ENCODE data around the gene CERS2. TPM values are rescaled to one million over a fixed set of nuclear protein-coding genes. Genes with fewer than 3 reads are reported as not detected.
A peak's percentile ranks its signal among the peaks of the same experiment; 100 is the strongest.

The CERS2 gene
- total RNA-seq, 2 experiments from 2014 or later, result 129 to 132 TPM

DNA sequence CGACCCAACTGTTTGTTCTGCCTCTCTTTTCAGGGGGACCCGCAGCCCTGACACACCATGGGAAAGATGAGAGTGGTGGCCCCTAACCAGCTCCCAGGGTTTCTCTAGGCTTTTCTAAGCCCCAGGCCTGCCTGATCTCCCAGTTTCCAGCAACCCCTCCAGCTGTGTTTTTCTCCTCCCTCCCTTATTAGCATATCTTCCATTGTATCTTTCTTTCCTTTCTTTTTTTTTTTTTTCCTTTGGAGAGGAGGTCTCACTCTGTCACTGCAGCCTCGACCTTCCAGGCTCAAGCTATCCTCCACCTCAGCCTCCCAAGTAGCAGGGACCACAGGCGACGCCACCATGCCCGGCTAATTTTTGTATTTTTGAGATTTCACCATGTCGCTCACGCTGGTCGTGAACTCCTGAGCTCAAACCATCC lies 1.8 kb upstream of the CERS2 start:
- no peak for ATAC-seq
- POLR2A ChIA-PET, result interaction anchor here (0.6 to 1.9 kb wide), 6 partner anchors 8 to 399 kb away, joined by 3 to 10 read pairs (median 3); partner anchors contain the start of gene MINDY1
- no peak for TF ChIP-seq CTCF (IDR thresholded peaks at IDR 0.05)
- CTCF ChIA-PET, result interaction anchor here (0.9 to 8.4 kb wide), 7 partner anchors 8 to 416 kb away, joined by 3 to 103 read pairs (median 3); no protein-coding TSS in a partner anchor
- no peak for DNase-seq
- peaks cover 53% of the 10 kb centered on the region for H3K4me1 Mint-ChIP-seq (ENCODE audit: low read depth)
- H3K36me3 Mint-ChIP-seq (ENCODE audit: low read depth), result peaks cover 22% of the 10 kb centered on the region
- H3K4me3 Mint-ChIP-seq, result peak overlapping the region; percentile 79
- no peaks in the 10 kb centered on the region for H3K9me3 Mint-ChIP-seq
- peak overlapping the region; percentile 91 for H3K27ac Mint-ChIP-seq
- H3K27me3 Mint-ChIP-seq, result no peaks in the 10 kb centered on the region
- intact Hi-C loops (cut with micrococcal nuclease), result no loop called here

DNA sequence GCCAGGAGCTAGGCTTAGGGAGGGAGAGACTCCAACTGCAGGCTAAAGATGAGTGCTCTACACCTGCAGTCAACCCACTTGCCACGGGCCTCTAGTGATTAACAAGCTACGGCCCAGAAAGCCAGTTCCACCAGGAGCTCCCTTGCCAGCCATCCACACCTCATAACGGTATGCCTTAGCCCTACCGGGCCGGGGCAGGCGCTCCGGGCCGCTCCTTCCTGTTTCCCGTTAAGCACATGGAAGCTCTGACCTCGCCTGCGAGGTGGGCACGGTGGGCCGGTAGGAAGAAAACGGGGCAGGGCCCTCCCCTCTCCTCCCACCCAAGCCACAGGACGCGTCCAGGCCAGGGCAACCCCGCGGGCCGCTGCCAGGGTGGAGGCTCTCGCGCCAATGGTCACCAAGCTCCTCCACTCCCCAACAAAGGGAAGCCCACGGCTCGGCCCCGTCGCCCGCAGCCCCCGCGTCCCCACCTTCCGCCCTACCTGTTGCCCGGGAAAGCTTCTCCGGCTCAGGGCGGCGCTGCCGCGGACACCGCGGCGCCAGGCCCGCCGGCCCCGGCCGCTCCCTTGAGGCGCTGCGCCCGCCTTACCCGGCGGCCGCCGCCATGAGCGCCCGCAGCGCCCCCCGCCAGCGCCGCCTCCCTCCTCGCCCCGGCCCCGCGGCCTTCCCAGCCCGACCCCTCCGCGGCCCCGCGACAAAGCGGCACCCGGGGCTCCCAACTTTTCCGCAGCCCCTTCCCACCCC lies 627 bp downstream of the CERS2 start:
- Mint-ChIP-seq H3K27ac (peak overlapping the region; percentile 90), H3K36me3 (ENCODE audit: low read depth) (peaks cover 22% of the 10 kb centered on the region), H3K4me3 (peak overlapping the region; percentile 91), H3K4me1 (ENCODE audit: low read depth) (peaks cover 60% of the 10 kb centered on the region), H3K9me3 (no peaks in the 10 kb centered on the region), H3K27me3 (no peaks in the 10 kb centered on the region)
- intact Hi-C loops (cut with micrococcal nuclease), result loop anchor here (5.0 kb wide), 1 partner anchor 47 kb away; the partner anchor contains the start of gene SETDB1
- ATAC-seq, result peak; percentile 20
- TF ChIP-seq CTCF (IDR thresholded peaks at IDR 0.05), result no peak
- DNase-seq, result peak; percentile 59
- ChIA-PET CTCF (interaction anchor here (0.9 to 1.3 kb wide), 6 partner anchors 12 to 52 kb away, joined by 3 to 9 read pairs (median 5); partner anchors contain the start of gene MINDY1), POLR2A (interaction anchor here (0.8 to 1.8 kb wide), 11 partner anchors 12 to 394 kb away, joined by 3 to 10 read pairs (median 3); partner anchors contain the start of genes MCL1, MINDY1 and SETDB1)

DNA sequence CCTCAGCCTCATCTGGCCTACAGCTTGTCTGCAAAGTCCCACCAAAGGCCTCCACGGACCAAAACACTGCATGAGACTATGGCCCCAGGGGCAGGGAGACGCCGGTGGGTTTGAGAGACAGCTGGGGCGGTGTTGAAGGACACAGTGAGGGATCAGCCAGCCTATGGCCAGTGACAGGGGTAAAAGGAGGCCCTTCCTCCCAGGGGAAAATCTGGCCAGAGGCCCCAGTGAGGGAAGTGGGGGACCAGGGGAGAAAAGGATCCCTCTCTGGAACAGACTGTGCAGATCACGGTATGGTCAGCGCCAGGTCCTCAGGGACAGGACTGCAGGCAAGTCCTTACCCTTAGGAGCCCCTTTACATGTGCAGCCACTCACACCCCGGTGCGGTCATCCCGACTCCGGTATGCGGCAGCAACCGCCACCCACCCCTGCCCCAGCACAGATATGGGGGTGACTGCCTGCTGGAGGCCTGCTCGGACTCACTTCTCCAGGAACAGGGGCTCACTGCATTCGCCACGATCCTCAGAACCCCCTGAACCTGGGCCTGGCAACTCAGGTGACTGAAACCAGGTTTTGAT lies 1.3 kb downstream of the CERS2 start:
- DNase-seq, result peak; percentile 39
- Mint-ChIP-seq H3K27me3 (no peaks in the 10 kb centered on the region), H3K4me3 (peak overlapping the region; percentile 91), H3K36me3 (ENCODE audit: low read depth) (peaks cover 25% of the 10 kb centered on the region), H3K9me3 (no peaks in the 10 kb centered on the region), H3K4me1 (ENCODE audit: low read depth) (peaks cover 55% of the 10 kb centered on the region), H3K27ac (peak overlapping the region; percentile 90)
- TF ChIP-seq CTCF (IDR thresholded peaks at IDR 0.05), result no peak
- intact Hi-C loops (cut with micrococcal nuclease), result loop anchor here (5.0 kb wide), 1 partner anchor 46 kb away; the partner anchor contains the start of gene SETDB1
- ChIA-PET POLR2A (interaction anchor here (0.8 to 1.8 kb wide), 10 partner anchors 12 to 393 kb away, joined by 3 to 10 read pairs (median 4); partner anchors contain the start of genes MCL1, MINDY1 and SETDB1), CTCF (interaction anchor here (0.9 to 1.3 kb wide), 6 partner anchors 13 to 51 kb away, joined by 3 to 9 read pairs (median 5); partner anchors contain the start of gene MINDY1)
- no peak for ATAC-seq

- Mint-ChIP-seq H3K36me3 (ENCODE audit: low read depth) (peaks cover 32% of the 10 kb centered on the region), H3K4me1 (ENCODE audit: low read depth) (peaks cover 52% of the 10 kb centered on the region), H3K27ac (peak overlapping the region; percentile 90), H3K4me3 (peak overlapping the region; percentile 91), H3K27me3 (no peaks in the 10 kb centered on the region), H3K9me3 (no peaks in the 10 kb centered on the region)
- TF ChIP-seq CTCF (IDR thresholded peaks at IDR 0.05), result no peak
- ATAC-seq, result no peak
- POLR2A ChIA-PET, result interaction anchor here (1.6 to 1.8 kb wide), 2 partner anchors 11 to 46 kb away, joined by 4 to 10 read pairs; partner anchors contain the start of gene SETDB1
- CTCF ChIA-PET, result no interaction called here
- intact Hi-C loops (cut with micrococcal nuclease), result loop anchor here (5.0 kb wide), 1 partner anchor 45 kb away; the partner anchor contains the start of gene SETDB1
- no peak for DNase-seq
These were observed 2.2 kb downstream of the CERS2 start for GRCh38 chr1:150972417-150972940.
